Measurements from ENCODE around the gene GNPTG. TPM values are rescaled to one million over a fixed set of nuclear protein-coding genes. Genes with fewer than 3 reads are reported as not detected.

The GNPTG gene
- total and polyA plus RNA-seq, 2 of the 8 experiments (the other 6 are each of a cell fraction or from before 2014, with no cell fraction given), result 26.2 to 51.2 TPM

DNA sequence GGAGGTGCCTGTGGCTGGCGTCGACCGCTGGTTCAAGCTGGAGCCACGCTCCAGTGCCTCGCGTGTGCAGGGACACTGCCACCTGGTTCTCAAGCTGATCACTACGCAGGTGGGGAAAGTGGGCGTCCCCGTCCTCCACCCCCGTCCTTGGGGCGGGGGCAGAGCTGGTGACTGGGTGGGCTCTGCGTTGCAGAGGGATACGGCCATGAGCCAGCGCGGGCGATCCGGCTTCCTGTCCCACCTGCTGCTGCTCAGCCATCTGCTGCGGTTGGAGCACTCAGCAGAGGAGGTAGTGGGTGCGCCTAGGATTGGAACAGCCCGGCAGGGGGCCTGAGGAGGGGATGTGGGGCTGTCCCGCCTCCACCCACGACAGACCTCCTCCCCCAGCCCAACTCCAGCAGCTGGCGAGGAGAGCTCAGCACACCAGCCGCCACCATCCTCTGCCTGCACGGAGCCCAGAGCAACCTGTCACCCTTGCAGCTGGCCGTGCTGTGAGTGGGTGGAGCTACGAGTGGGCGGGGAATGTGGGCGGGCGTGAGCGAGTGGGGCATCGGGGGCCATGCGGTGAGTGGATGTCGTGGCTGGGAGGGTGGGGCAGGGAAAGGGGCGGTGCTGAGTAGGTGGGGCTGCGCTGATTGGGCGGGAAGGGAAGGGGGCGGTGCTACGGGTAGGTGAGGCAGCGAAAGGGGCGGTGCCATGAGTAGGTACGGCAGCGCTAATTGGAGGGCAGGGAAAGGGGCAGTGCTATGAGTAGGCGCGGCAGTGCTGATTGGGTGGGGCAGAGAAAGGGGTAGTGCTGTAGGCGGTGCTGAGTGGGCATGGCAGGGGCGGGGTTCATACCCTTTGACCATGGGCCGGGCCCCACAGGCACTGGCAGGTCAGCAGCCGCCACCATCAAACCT, 9.0 kb upstream of the GNPTG start:
- Histone ChIP-seq H2BK12ac (ENCODE audit: low read depth, low read length) (no peak overlapping the region), H3K36me3 (ENCODE audit: control insufficient read depth in 2 of 4, insufficient read depth in 4 of 4, low read length in 3 of 4) (peaks cover 0 to under 1% (median 0%) of the 10 kb centered on the region in 4 experiments; a peak in 1 of 8 replicates), H3K9me3 (ENCODE audit: insufficient read depth in 2 of 2, low read depth in 1 of 2, low read length in 1 of 2) (no peaks in the 10 kb centered on the region), H2BK120ac (replicated peaks; ENCODE audit: low read depth, low read length) (no peak overlapping the region), H3K4ac (replicated peaks; ENCODE audit: insufficient read length, low read depth, low read length) (no peak overlapping the region), H3K23ac (ENCODE audit: insufficient read length) (no peak overlapping the region), H2BK15ac (ENCODE audit: low read length) (no peak overlapping the region), H2BK5ac (ENCODE audit: low read depth, low read length) (no peak overlapping the region), H3K4me2 (ENCODE audit: insufficient read depth in 1 of 2, low read depth in 2 of 2, low read length in 2 of 2) (peak overlapping the region; percentile 65 to 86), H3K27ac (ENCODE audit: low read depth, low read length) (no peak overlapping the region), H2AK5ac (ENCODE audit: low read depth, low read length) (no peak overlapping the region), H3K18ac (ENCODE audit: extremely low read depth, low read length) (no peak overlapping the region; the same call in 1 of the 2 replicates), H4K5ac (ENCODE audit: insufficient read length, low read depth, low read length) (no peak overlapping the region), H3K4me3 (ENCODE audit: extremely low read depth in 1 of 4, insufficient read depth in 2 of 4, low read depth in 3 of 4, low read length in 4 of 4) (peak overlapping the region; percentile 32 to 59 (median 41); a peak in 7 of 8 replicates), H4K8ac (ENCODE audit: extremely low read depth, insufficient read depth, low read length) (no peak overlapping the region), H3K9ac (replicated peaks in 1 of 4; ENCODE audit: extremely low read depth in 1 of 4, low read depth in 3 of 4, low read length in 3 of 4) (no peak overlapping the region), H2AFZ (ENCODE audit: low read length) (no peak overlapping the region), H3K79me2 (ENCODE audit: control insufficient read depth in 1 of 2, insufficient read depth in 2 of 2, low read length in 2 of 2) (no peaks in the 10 kb centered on the region), H4K91ac (replicated peaks; ENCODE audit: insufficient read length, low read length) (no peak overlapping the region), H2BK20ac (ENCODE audit: low read length) (no peak overlapping the region), H4K20me1 (replicated peaks in 1 of 2; ENCODE audit: control insufficient read depth in 1 of 2, insufficient read depth in 2 of 2, low read length in 2 of 2) (peaks cover 0 to 12% of the 10 kb centered on the region in 2 experiments), H3K23me2 (ENCODE audit: low read depth, low read length) (peaks cover 4% of the 10 kb centered on the region; the same call in 1 of the 2 replicates), H3K79me1 (ENCODE audit: low read depth, low read length) (no peaks in the 10 kb centered on the region), H3K14ac (ENCODE audit: insufficient read length) (no peak overlapping the region), H3K27me3 (replicated peaks in 1 of 4; ENCODE audit: control insufficient read depth in 3 of 4, extremely low read depth in 1 of 4, insufficient read depth in 3 of 4, low read length in 3 of 4) (peaks cover 0 to 8% (median 0%) of the 10 kb centered on the region in 4 experiments; a peak in 3 of 7 replicates), H3K4me1 (replicated peaks in 1 of 4; ENCODE audit: control insufficient read depth in 3 of 4, insufficient read depth in 4 of 4, low read length in 3 of 4) (peaks cover 0 to 12% (median 3%) of the 10 kb centered on the region in 4 experiments; a peak in 4 of 7 replicates), H3K56ac (replicated peaks; ENCODE audit: insufficient read length, low read depth, low read length) (no peak overlapping the region)
- ChIA-PET POLR2A (ENCODE audit: partially characterized antibody) (interaction anchor here (1.0 to 2.1 kb wide), 5 partner anchors 8 to 35 kb away, joined by 3 to 7 read pairs (median 5); partner anchors contain the start of genes BAIAP3, GNPTG and TSR3), CTCF (ENCODE audit: partially characterized antibody) (interaction anchor here (0.5 to 11.1 kb wide), 6 partner anchors 11 to 121 kb away, joined by 3 to 52 read pairs (median 4); partner anchors contain the start of gene BAIAP3)
- peak; percentile 96 to 97 for DNase-seq (ENCODE audit: low read depth in 1 of 2, low spot score in 2 of 2)
- FAIRE-seq, result peak; percentile 81
- WGBS, 2 experiments (ENCODE audit: extremely low coverage in 1 of 2, insufficient coverage in 1 of 2, insufficient read length in 1 of 2, insufficient replicate concordance in 2 of 2, low coverage in 1 of 2, low lambda C conversion rate in 2 of 2, missing lambda C conversion rate in 1 of 2), result 24% methylated on average over 36 of the region's 49 CpGs; no CpG with 5 or more reads in 1 of the 2 experiments
- TF ChIP-seq YY1 (IDR thresholded peaks at IDR 0.05; ENCODE audit: low read depth, low read length), result no peak
- TF ChIP-seq TAF1 (IDR thresholded peaks at IDR 0.05; ENCODE audit: low read depth, low read length), result no peak
- no peak for TF ChIP-seq CBX8 (IDR thresholded peaks at IDR 0.05; ENCODE audit: borderline replicate concordance, low read depth, low read length)
- TF ChIP-seq SP1 (IDR thresholded peaks at IDR 0.05; ENCODE audit: low read depth, low read length), result peak; percentile 92
- peak; percentile 80 for TF ChIP-seq TEAD4 (IDR thresholded peaks at IDR 0.05; ENCODE audit: low read depth, low read length)
- no peak for TF ChIP-seq TAF7 (optimal IDR thresholded peaks at IDR 0.05; ENCODE audit: borderline replicate concordance, low read depth, low read length)
- TF ChIP-seq HDAC2 (IDR thresholded peaks at IDR 0.05; ENCODE audit: borderline replicate concordance in 1 of 2, low read depth in 2 of 2, low read length in 2 of 2), result peak in 1 of 2 experiments; percentile 82; a peak in 1 of 4 replicates
- TF ChIP-seq, protein P1, sequence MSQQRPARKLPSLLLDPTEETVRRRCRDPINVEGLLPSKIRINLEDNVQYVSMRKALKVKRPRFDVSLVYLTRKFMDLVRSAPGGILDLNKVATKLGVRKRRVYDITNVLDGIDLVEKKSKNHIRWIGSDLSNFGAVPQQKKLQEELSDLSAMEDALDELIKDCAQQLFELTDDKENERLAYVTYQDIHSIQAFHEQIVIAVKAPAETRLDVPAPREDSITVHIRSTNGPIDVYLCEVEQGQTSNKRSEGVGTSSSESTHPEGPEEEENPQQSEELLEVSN (IDR thresholded peaks at IDR 0.05), result 0 out of 2 replicates have a peak, but pooled peaks have one; percentile 28
- TF ChIP-seq BACH1 (IDR thresholded peaks at IDR 0.05; ENCODE audit: low read length), result peak; percentile 73; the same call in 1 of the 2 replicates
- TF ChIP-seq CHD2 (IDR thresholded peaks at IDR 0.05; ENCODE audit: low read length), result peak; percentile 56
